Esophagus muscularis mucosa (tissue), 2 donors: Measurements from ENCODE around the gene ANP32A.

Experiments
- EP300 ChIP-seq: sonication (generic); formaldehyde crosslinking; IDR thresholded peaks from one replicate; pipeline ENCODE4 v1.6.1; 2017; ENCODE audit warnings: antibody characterized with exemption
- POLR2A ChIP-seq: fragments of 450-650 bp; IDR thresholded peaks from one replicate; pipeline ENCODE4 v1.6.1; 2017; ENCODE audit warnings: antibody characterized with exemption, moderate library complexity, mild to moderate bottlenecking, low read depth

- TF ChIP-seq POLR2A (no peak), EP300 (no peak)
Observed at GRCh38 chr15:68821190-68821840, 620 bp upstream of the ANP32A start.
